Measurements from ENCODE around the gene TMEM150B. TPM values are rescaled to one million over a fixed set of nuclear protein-coding genes. Genes with fewer than 3 reads are reported as not detected.
A peak's percentile ranks its signal among the peaks of the same experiment; 100 is the strongest.

The TMEM150B gene
- total RNA-seq, 1 donor from 2014 or later: not detected

- TF ChIP-seq CTCF (conservative IDR thresholded peaks at IDR 0.05): no peak
- H3K9me3 Mint-ChIP-seq: no peaks in the 10 kb centered on the region
Observed at GRCh38 chr19:55279340-55279739, 45.8 kb downstream of the TMEM150B start.

GRCh38 chr19:55278391-55279135, 46.6 kb downstream of the TMEM150B start:
- DNase-seq (ENCODE audit: low read depth, low spot score): no peak
- H3K27ac Mint-ChIP-seq (ENCODE audit: unreplicated experiment): peak overlapping the region; percentile 35
- no peaks in the 10 kb centered on the region for H3K9me3 Mint-ChIP-seq
- H3K4me3 Mint-ChIP-seq: peak overlapping the region; percentile 99
- no peaks in the 10 kb centered on the region for H3K27me3 Mint-ChIP-seq (ENCODE audit: low read depth)
- H3K36me3 Mint-ChIP-seq (ENCODE audit: low read depth): peaks cover 3% of the 10 kb centered on the region
- no peak for TF ChIP-seq CTCF (conservative IDR thresholded peaks at IDR 0.05)
- H3K4me1 Mint-ChIP-seq: peaks cover 33% of the 10 kb centered on the region

More at GRCh38 chr19:55279340-55279739, 45.8 kb downstream of the TMEM150B start:
- no peak for DNase-seq (ENCODE audit: low read depth, low spot score)
- Mint-ChIP-seq H3K36me3 (ENCODE audit: low read depth) (peaks cover 3% of the 10 kb centered on the region), H3K4me1 (peaks cover 36% of the 10 kb centered on the region), H3K4me3 (peak overlapping the region; percentile 99), H3K27me3 (ENCODE audit: low read depth) (no peaks in the 10 kb centered on the region), H3K27ac (ENCODE audit: unreplicated experiment) (peak overlapping the region; percentile 99)

GRCh38 chr19:55277494-55277893, 47.6 kb downstream of the TMEM150B start:
- DNase-seq (ENCODE audit: low read depth, low spot score): no peak
- Mint-ChIP-seq H3K9me3 (no peaks in the 10 kb centered on the region), H3K27ac (ENCODE audit: unreplicated experiment) (no peak overlapping the region), H3K27me3 (ENCODE audit: low read depth) (no peaks in the 10 kb centered on the region), H3K4me3 (peak overlapping the region; percentile 51), H3K36me3 (ENCODE audit: low read depth) (peaks cover 3% of the 10 kb centered on the region), H3K4me1 (peaks cover 26% of the 10 kb centered on the region)
- no peak for TF ChIP-seq CTCF (conservative IDR thresholded peaks at IDR 0.05)

- Mint-ChIP-seq H3K36me3 (ENCODE audit: low read depth) (peaks cover 3% of the 10 kb centered on the region), H3K4me3 (peak overlapping the region; percentile 73), H3K27ac (ENCODE audit: unreplicated experiment) (no peak overlapping the region), H3K9me3 (no peaks in the 10 kb centered on the region), H3K4me1 (peaks cover 26% of the 10 kb centered on the region), H3K27me3 (ENCODE audit: low read depth) (no peaks in the 10 kb centered on the region)
- no peak for DNase-seq (ENCODE audit: low read depth, low spot score)
- TF ChIP-seq CTCF (conservative IDR thresholded peaks at IDR 0.05): no peak
Observed at GRCh38 chr19:55276720-55277430, 48.3 kb downstream of the TMEM150B start.

- Mint-ChIP-seq H3K27me3 (ENCODE audit: low read depth) (no peaks in the 10 kb centered on the region), H3K27ac (ENCODE audit: unreplicated experiment) (peak overlapping the region; percentile 67), H3K4me3 (peak overlapping the region; percentile 73), H3K4me1 (peaks cover 21% of the 10 kb centered on the region), H3K9me3 (no peaks in the 10 kb centered on the region), H3K36me3 (ENCODE audit: low read depth) (peaks cover 3% of the 10 kb centered on the region)
- no peak for DNase-seq (ENCODE audit: low read depth, low spot score)
- no peak for TF ChIP-seq CTCF (conservative IDR thresholded peaks at IDR 0.05)
Observed at GRCh38 chr19:55275851-55276719, 49.1 kb downstream of the TMEM150B start.
